Measurements from ENCODE around the gene ELMO1.

The ELMO1 gene

GRCh38 chr7:37365405-37365804 lies 83.3 kb downstream of the ELMO1 start:
- no peak for DNase-seq

DNA sequence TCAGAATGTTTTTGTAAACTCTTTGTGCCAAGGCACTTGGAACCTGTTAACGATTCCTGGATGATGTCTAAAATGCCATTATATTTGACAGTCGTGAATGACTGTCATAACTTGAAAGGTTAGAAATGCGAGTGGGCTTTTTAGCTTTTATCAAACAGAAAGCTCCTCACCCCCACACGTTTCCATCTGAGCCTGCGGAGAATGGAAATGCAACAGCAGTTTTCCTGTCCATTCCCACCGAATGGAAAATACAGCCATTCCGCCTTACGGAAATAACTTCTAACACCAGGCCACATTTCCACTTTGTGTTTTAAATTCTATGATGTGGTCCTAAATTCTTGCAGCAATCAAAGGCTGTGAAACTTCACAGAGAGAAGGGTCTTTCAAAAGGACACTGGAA lies 83.8 kb downstream of the ELMO1 start:
- DNase-seq: no peak

GRCh38 chr7:37363536-37364491 lies 84.8 kb downstream of the ELMO1 start:
- DNase-seq: no peak

DNA sequence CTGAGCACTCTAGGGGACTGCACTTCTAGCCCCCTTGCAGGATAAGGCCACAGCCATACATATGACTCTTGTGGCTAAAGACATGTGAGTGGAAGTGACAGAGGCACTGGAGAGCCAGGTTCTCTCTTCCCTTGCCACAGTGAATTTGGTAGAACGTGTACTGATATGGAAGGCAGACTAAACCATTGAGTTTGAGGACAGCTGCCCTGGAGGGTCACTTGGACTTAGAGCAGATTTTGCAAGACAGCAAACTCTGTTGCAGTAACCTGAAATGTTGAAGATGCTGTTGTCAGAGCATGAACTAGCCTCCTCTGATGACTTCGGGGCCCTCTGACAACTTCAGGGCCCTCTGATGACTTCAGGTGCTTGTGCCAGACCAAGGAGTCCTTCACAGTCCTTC lies 85.9 kb downstream of the ELMO1 start:
- DNase-seq: no peak

- DNase-seq: no peak
Measured at GRCh38 chr7:37360484-37360883, 88.2 kb downstream of the ELMO1 start.

GRCh38 chr7:37359662-37360444 lies 88.8 kb downstream of the ELMO1 start:
- DNase-seq: no peak

GRCh38 chr7:37359180-37359579 lies 89.5 kb downstream of the ELMO1 start:
- DNase-seq: no peak

DNA sequence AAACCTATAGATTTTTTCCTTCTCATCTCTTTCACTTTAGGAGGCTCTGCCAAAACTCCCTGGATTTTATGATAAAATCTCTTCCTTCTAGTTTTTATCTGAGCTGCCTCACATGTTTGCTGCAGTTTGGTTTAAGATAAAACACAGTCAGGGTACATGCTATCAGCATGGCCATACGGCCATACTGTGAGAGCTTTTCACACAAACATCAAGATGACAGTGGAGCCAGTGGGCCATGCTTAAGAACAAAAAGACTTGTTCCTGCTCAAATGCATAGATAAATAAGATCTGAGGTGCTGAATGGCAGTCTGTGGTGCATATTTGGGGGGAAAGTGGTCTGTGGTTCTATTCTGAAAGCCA lies 91.0 kb downstream of the ELMO1 start:
- no peak for DNase-seq

DNA sequence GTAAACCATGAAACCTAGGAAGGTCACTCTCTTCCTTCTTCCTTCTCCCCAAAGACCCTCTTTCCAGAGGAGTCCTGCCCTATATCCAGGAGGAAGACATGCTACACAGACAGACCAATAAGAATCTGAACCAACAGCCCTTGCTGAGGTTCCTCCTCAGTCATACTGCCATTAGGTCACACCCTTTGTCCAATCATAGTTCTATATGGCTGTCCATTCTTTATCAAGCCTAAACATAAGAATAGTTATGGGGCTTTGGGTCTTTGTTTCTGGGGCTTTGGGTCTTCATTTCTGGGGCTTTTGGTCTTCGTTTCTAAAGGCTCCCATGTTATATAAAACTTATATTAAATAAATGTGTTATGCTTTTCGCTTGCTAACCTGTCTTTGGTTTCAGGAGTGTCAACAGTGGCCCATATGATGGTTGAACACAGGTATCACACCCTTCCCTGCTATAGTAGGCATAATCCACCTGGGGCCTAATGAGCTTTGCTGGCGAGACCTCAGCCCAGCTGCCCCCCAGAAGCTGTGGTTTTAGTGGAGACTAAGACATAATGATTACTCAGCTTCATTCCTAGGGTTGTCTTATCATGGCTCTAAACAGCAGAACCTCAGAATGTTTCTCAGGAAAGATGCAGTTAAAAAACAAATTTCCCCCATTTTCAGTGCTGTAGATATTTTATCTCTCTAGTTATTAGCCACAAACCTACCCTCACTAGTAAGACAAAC lies 91.6 kb downstream of the ELMO1 start:
- DNase-seq: no peak

GRCh38 chr7:37354656-37355131 lies 94.0 kb downstream of the ELMO1 start:
- no peak for DNase-seq

DNA sequence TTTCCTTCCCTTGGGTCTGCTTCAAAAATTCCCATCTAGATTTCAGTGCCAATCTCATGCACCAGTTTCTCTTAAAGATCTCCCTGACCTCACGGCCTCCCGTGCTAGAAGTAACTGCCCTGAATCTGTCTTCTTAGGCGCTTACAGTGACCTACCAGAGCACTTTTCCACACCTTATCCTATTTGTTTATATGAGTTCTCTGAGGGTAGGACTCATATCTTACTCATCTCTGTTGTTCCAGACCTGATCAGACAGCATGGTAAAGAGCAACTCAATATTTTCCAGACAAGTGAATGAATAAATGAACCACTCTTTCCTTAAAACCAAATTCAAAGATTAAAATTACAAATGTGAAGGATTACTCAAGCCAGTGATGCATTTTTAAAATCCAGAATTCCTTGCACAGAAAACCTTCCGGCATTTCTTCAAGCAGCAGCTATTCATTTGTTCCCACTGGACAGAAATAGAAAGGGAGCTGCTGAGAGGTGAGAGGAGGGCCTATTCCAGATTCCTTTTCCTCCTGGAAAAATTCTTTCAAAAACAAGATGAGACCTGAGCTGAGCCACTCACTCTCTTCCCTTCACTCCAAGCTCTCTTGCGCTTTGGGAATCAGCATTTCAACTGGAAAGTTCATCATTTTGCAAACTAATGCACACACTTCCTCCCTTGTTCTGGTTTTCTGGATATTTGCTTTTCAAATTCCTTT lies 94.6 kb downstream of the ELMO1 start:
- no peak for DNase-seq

- DNase-seq: no peak
Measured at GRCh38 chr7:37352974-37353948, 95.4 kb downstream of the ELMO1 start.

GRCh38 chr7:37352251-37352880 lies 96.3 kb downstream of the ELMO1 start:
- DNase-seq: no peak

DNA sequence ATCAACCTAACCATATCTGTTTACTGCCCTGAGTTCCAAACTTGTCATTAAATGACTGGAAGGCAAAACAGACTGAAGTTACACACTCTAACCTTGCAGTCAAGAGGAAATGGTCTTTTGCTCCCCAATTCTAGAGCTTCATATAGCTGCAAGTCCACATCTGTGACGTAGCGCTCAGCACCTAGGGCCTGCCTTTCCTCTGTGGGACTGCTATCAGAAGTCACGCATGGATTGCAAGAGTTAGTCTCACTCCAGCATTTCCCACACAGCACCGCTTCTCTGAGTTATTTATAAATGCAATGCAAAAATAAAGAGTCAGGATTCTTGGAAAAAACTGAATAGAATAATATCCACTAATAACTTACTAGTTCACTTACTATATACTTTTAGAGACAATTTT lies 96.9 kb downstream of the ELMO1 start:
- DNase-seq: no peak

DNA sequence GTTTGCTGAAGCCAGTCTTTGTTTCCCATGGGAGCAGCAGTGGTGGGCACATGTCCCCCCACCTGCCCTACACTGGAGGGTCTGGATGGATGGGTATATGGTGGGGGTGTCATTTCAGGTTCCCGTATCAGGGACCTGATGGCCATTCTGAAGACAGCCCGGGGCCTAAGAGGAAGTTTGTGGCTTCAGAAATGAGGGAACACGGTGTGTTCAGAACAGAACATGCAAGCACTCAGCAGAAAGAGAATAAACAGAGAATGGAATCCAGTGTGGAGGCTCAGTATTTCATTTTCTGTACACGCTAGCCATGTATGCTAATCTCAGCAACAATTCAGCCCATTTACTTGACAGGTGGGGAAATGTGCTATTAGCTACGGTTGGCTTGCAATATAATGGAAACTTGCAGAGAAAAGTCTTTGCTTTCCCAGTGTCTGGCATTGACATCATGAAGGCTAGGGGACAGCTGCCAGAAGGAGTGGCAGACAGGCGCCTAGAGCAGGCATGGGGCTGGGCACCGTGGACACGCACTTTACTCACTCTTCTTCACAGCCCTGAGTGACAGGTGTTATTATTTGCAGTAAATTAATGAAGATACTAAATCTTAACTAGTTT lies 98.6 kb downstream of the ELMO1 start:
- DNase-seq: no peak

- no peak for DNase-seq
Measured at GRCh38 chr7:37348982-37349381, 99.7 kb downstream of the ELMO1 start.

GRCh38 chr7:37346761-37347160 lies 101.9 kb downstream of the ELMO1 start:
- no peak for DNase-seq

DNA sequence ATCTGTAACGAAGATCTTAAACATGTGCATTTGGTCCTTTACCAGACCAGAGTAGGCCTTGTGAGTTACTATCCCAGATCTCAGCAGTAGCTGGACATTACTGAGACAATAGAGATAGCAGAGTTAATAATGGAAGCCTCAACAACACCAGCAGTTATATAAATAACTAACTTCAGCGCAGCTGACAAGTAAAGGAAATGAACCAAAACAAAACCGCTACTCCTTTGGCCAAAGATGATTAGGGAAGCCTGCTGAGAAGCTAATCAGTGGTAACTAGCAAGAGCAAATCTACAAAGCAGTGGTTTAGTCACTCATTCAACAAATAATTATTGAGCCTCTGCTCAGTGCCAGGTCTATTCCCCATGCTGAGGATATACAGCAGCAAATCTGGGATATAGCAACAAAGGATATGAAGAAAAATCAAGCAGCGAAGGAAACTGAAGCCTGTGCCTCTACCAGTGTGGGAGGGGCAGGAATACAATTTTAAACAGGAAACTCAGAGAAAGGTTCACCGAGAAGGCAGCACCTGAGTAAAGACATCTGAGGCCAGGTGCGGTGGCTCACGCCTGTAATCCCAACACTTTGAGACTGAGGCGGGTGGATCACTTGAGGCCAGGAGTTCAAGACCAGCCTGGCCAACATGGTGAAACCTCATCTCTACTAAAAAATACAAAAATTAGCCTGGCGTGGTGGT lies 103.6 kb downstream of the ELMO1 start:
- no peak for DNase-seq

DNA sequence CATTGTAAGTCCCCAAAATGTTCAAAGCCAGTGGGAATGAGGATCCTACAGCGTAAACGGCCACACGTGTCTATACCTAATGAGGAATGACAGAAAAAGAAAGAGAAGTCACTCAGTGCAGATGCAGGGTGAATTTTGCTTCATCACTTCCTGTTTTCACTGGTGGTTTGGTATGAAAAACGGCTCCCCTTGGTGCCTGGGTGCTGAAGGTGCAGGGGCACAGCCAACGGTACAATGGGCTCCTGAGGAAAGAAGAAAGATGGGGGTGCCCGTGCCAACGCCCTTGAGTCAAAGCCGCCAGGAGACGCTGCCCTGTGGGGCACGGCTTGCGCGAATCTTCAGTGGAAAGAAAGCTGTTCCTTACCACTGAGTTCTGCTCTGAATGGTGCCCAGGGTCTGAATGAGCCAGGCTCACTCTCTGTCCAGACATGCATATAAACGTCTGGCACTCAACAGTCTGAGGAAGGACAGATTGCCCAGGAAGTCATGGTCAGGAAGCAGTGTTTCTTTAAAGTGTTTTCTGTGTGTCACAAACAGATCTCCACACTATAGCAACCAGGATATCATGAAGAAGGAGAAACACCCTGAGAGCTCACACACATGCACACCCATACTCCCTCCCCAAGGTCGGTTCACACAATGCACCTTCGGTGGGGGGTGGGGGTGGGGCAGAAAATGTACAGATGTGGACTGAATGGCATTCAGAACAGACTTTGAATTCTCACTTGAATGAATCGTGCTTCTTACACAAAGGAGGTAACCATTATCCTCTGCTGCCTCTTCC lies 105.8 kb downstream of the ELMO1 start:
- no peak for DNase-seq
